ENCODE results near the gene CUL5. TPM values are rescaled to one million over a fixed set of nuclear protein-coding genes. Genes with fewer than 3 reads are reported as not detected.

The CUL5 gene
- polyA plus RNA-seq, 1 experiment = 26.0 TPM

- H3K27ac ChIP-seq (ENCODE audit: low read depth, low read length) = peak overlapping the region; percentile 42
- ChIA-PET CTCF (interaction anchor here (1.0 to 2.1 kb wide), 4 partner anchors 10 to 29 kb away, joined by 3 to 18 read pairs (median 6); partner anchors contain the start of gene CUL5), POLR2A (interaction anchor here (0.6 to 1.9 kb wide), 4 partner anchors 11 to 88 kb away, joined by 3 to 10 read pairs (median 4); partner anchors contain the start of gene CUL5)
- H3K4me3 ChIP-seq (ENCODE audit: low read depth, low read length) = no peak overlapping the region
- no peaks in the 10 kb centered on the region for H3K27me3 ChIP-seq (ENCODE audit: control insufficient read depth, insufficient read depth, low read length)
- peak; percentile 21 for DNase-seq (ENCODE audit: low read depth, low spot score)
- no peaks in the 10 kb centered on the region for H3K9me3 ChIP-seq (ENCODE audit: control insufficient read depth, insufficient read depth, low read length)
- TF ChIP-seq CTCF (IDR thresholded peaks at IDR 0.05; ENCODE audit: low read depth, low read length) = no peak
Measured at GRCh38 chr11:108037636-108038035, 28.9 kb downstream of the CUL5 start.

- Histone ChIP-seq H3K4me3 (ENCODE audit: low read depth, low read length) (no peak overlapping the region), H3K9me3 (ENCODE audit: control insufficient read depth, insufficient read depth, low read length) (no peaks in the 10 kb centered on the region), H3K27ac (ENCODE audit: low read depth, low read length) (peak overlapping the region; percentile 13), H3K27me3 (ENCODE audit: control insufficient read depth, insufficient read depth, low read length) (no peaks in the 10 kb centered on the region)
- CTCF ChIA-PET = interaction anchor here (1.0 to 1.1 kb wide), 2 partner anchors 10 to 39 kb away, joined by 3 read pairs; no protein-coding TSS in a partner anchor
- POLR2A ChIA-PET = no interaction called here
- TF ChIP-seq CTCF (IDR thresholded peaks at IDR 0.05; ENCODE audit: low read depth, low read length) = no peak
- no peak for DNase-seq (ENCODE audit: low read depth, low spot score)
Measured at GRCh38 chr11:108048269-108048668, 39.6 kb downstream of the CUL5 start.

- no peak for TF ChIP-seq CTCF (IDR thresholded peaks at IDR 0.05; ENCODE audit: low read depth, low read length)
- H3K27ac ChIP-seq (ENCODE audit: low read depth, low read length) = no peak overlapping the region
- CTCF ChIA-PET = no interaction called here
- H3K27me3 ChIP-seq (ENCODE audit: control insufficient read depth, insufficient read depth, low read length) = no peaks in the 10 kb centered on the region
- POLR2A ChIA-PET = no interaction called here
- no peaks in the 10 kb centered on the region for H3K9me3 ChIP-seq (ENCODE audit: control insufficient read depth, insufficient read depth, low read length)
- DNase-seq (ENCODE audit: low read depth, low spot score) = no peak
- no peak overlapping the region for H3K4me3 ChIP-seq (ENCODE audit: low read depth, low read length)
Measured at GRCh38 chr11:108062336-108062735, 53.6 kb downstream of the CUL5 start.

GRCh38 chr11:108063410-108063809 is 54.7 kb downstream of the CUL5 start:
- CTCF ChIA-PET = no interaction called here
- POLR2A ChIA-PET = no interaction called here
- no peak for DNase-seq (ENCODE audit: low read depth, low spot score)

More at GRCh38 chr11:108063410-108063809, 54.7 kb downstream of the CUL5 start:
- H3K9me3 ChIP-seq (ENCODE audit: control insufficient read depth, insufficient read depth, low read length) = no peaks in the 10 kb centered on the region
- no peak for TF ChIP-seq CTCF (IDR thresholded peaks at IDR 0.05; ENCODE audit: low read depth, low read length)
- no peak overlapping the region for H3K4me3 ChIP-seq (ENCODE audit: low read depth, low read length)
- H3K27ac ChIP-seq (ENCODE audit: low read depth, low read length) = no peak overlapping the region
- no peaks in the 10 kb centered on the region for H3K27me3 ChIP-seq (ENCODE audit: control insufficient read depth, insufficient read depth, low read length)

Measured in AG04450 (cell line).